SK-N-SH (cell line): ENCODE data around the gene CACNA2D3. TPM values are rescaled to one million over a fixed set of nuclear protein-coding genes. Genes with fewer than 3 reads are reported as not detected.

Experiments used
- CTCF ChIA-PET: fragments of 300-600, 350-600 bp; formaldehyde crosslinking; extraction: SDS; loops from one replicate; lab custom pipeline; 2021; lab: Yijun Ruan, JAX
- POLR2A ChIA-PET: fragments of 350-600 bp; sonication (Branson Sonifier 250); formaldehyde crosslinking; extraction: SDS; loops from one replicate; lab custom pipeline; 2020; ENCODE audit warnings: antibody characterized with exemption, inconsistent platforms; lab: Yijun Ruan, JAX
- DNase-seq: peaks from one replicate; pipeline ENCODE4 v3.0.0; 2012
- H2AFZ ChIP-seq: fragments of 200-600 bp; sonication (generic); 2 replicates; pipeline ENCODE4 v1.8.1; 2016; ENCODE audit warnings: antibody characterized with exemption, mild to moderate bottlenecking, low read depth
- H3F3A ChIP-seq: fragments of 200-600 bp; sonication (generic); replicated peaks from 2 replicates; pipeline ENCODE3; 2016; ENCODE audit warnings: antibody characterized with exemption, mild to moderate bottlenecking; ENCODE audit not compliant: insufficient read depth
- H3K27ac ChIP-seq, 2 experiments: fragments of 200-500 bp in 1 of 2; fragments of 200-600 bp in 1 of 2; sonication (Bioruptor generic) in 1 of 2; sonication (generic), shearing (Covaris generic) in 1 of 2; 2 replicates each; pipeline versions ENCODE4 v1.5.1 to v1.6.1; 2014 to 2016; ENCODE audit warnings: low read depth in 2 of 2, inconsistent platforms in 1 of 2, low read length in 1 of 2, mild to moderate bottlenecking in 1 of 2, mixed read lengths in 1 of 2
- H3K27me3 ChIP-seq: fragments of 200-600 bp; sonication (generic), shearing (Covaris generic); 2 replicates; pipeline ENCODE4 v1.6.1; 2016; ENCODE audit warnings: mixed run types; ENCODE audit not compliant: insufficient read depth
- H3K36me3 ChIP-seq, 2 experiments: fragments of 200-500 bp in 1 of 2; fragments of 200-600 bp in 1 of 2; sonication (Bioruptor generic) in 1 of 2; sonication (generic) in 1 of 2; replicated peaks in 1 of 2; 2 replicates each; pipeline versions ENCODE3 to v1.5.1; 2014 to 2016; ENCODE audit warnings: low read length in 1 of 2, mild to moderate bottlenecking in 1 of 2; ENCODE audit not compliant: insufficient read depth in 2 of 2, control insufficient read depth in 1 of 2
- H3K4me1 ChIP-seq, 2 experiments: fragments of 200-500 bp in 1 of 2; fragments of 200-600 bp in 1 of 2; sonication (Bioruptor generic) in 1 of 2; sonication (generic), shearing (Covaris generic) in 1 of 2; 2 replicates each; pipeline versions ENCODE4 v1.5.1 to v1.6.1; 2014 to 2016; ENCODE audit warnings: low read depth in 1 of 2, low read length in 1 of 2, mixed run types in 1 of 2; ENCODE audit not compliant: insufficient read depth in 2 of 2, control insufficient read depth in 1 of 2
- H3K4me2 ChIP-seq: fragments of 200-600 bp; sonication (generic), shearing (Covaris generic); 2 replicates; pipeline ENCODE4 v1.6.1; 2017; ENCODE audit warnings: mixed run types
- H3K4me3 ChIP-seq, 2 experiments: fragments of 200-500 bp in 1 of 2; fragments of 200-600 bp in 1 of 2; sonication (Bioruptor generic) in 1 of 2; sonication (generic), shearing (Covaris generic) in 1 of 2; 2 replicates each; pipeline versions ENCODE4 v1.5.1 to v1.8.1; 2014 to 2016; ENCODE audit warnings: low read depth in 2 of 2, inconsistent platforms in 1 of 2, low read length in 1 of 2, mild to moderate bottlenecking in 1 of 2, mixed read lengths in 1 of 2, moderate library complexity in 1 of 2
- H3K79me2 ChIP-seq: fragments of 200-600 bp; sonication (generic); 2 replicates; pipeline ENCODE4 v1.8.1; 2017; ENCODE audit warnings: mild to moderate bottlenecking; ENCODE audit not compliant: insufficient read depth
- H3K9ac ChIP-seq: fragments of 200-600 bp; sonication (generic); 2 replicates; pipeline ENCODE4 v1.6.1; 2017; ENCODE audit warnings: mixed run types
- H3K9me2 ChIP-seq: fragments of 200-600 bp; sonication (generic); 2 replicates; pipeline ENCODE4 v1.6.1; 2017; ENCODE audit warnings: mixed run types
- H3K9me3 ChIP-seq: fragments of 200-600 bp; sonication (generic); 2 replicates; pipeline ENCODE4 v1.6.1; 2017; ENCODE audit warnings: mixed run types, mild to moderate bottlenecking, moderate library complexity
- H4K20me1 ChIP-seq: fragments of 200-600 bp; sonication (generic); 2 replicates; pipeline ENCODE4 v1.6.1; 2017; ENCODE audit warnings: mild to moderate bottlenecking, mixed run types; ENCODE audit not compliant: insufficient read depth
- CHD2 ChIP-seq: fragments of 150-350 bp; IDR thresholded peaks from 2 replicates; pipeline ENCODE4 v1.6.1; 2018; ENCODE audit warnings: low read length; ENCODE audit not compliant: partially characterized antibody
- EZH2phosphoT487 ChIP-seq: fragments of 200-600 bp; sonication (generic); IDR thresholded peaks from 2 replicates; pipeline ENCODE4 v1.6.1; 2017; ENCODE audit warnings: low read depth, mixed run types, mild to moderate bottlenecking, antibody characterized with exemption, moderate library complexity, borderline replicate concordance
- FOXJ3 ChIP-seq: sonication (generic); formaldehyde crosslinking; IDR thresholded peaks from 2 replicates; pipeline ENCODE4 v1.5.1; 2020; ENCODE audit warnings: mild to moderate bottlenecking, missing genetic modification reagents
- FOXM1 ChIP-seq: IDR thresholded peaks from 2 replicates; pipeline ENCODE4 v1.4.0; 2012; ENCODE audit warnings: low read depth, mild to moderate bottlenecking
- GABPA ChIP-seq: IDR thresholded peaks from 2 replicates; pipeline ENCODE4 v1.4.0; 2012; ENCODE audit warnings: low read depth, mild to moderate bottlenecking
- IRF3 ChIP-seq: fragments of 150-350 bp; IDR thresholded peaks from 2 replicates; pipeline ENCODE4 v1.6.1; 2016; ENCODE audit warnings: mild to moderate bottlenecking, low read depth, low read length
- MAX ChIP-seq: IDR thresholded peaks from 2 replicates; pipeline ENCODE4 v1.4.0; 2012; ENCODE audit warnings: low read depth
- NRF1 ChIP-seq: IDR thresholded peaks from 2 replicates; pipeline ENCODE4 v1.6.1; 2012; ENCODE audit warnings: low read depth, mild to moderate bottlenecking, low read length
- PBX3 ChIP-seq: IDR thresholded peaks from 2 replicates; pipeline ENCODE4; 2012
- POLR2AphosphoS5 ChIP-seq: IDR thresholded peaks from 2 replicates; pipeline ENCODE4 v1.6.1; 2012; ENCODE audit warnings: low read depth, low read length
- REST ChIP-seq: IDR thresholded peaks from 2 replicates; pipeline ENCODE4 v1.6.1; 2012; ENCODE audit warnings: mild to moderate bottlenecking, low read depth, low read length, moderate library complexity
- SIN3A ChIP-seq: IDR thresholded peaks from 2 replicates; pipeline ENCODE4 v1.6.1; 2012; ENCODE audit warnings: low read depth, mild to moderate bottlenecking, low read length, moderate library complexity, borderline replicate concordance
- SMC3 ChIP-seq: IDR thresholded peaks from 2 replicates; pipeline ENCODE4 v1.6.1; 2012; ENCODE audit warnings: low read depth, low read length, improper control_type of control experiment
- TEAD4 ChIP-seq: IDR thresholded peaks from 2 replicates; pipeline ENCODE4 v1.4.0; 2012; ENCODE audit warnings: mild to moderate bottlenecking, borderline replicate concordance; ENCODE audit not compliant: insufficient read depth
- YY1 ChIP-seq: IDR thresholded peaks from 2 replicates; pipeline ENCODE4 v1.4.0; 2012; ENCODE audit warnings: low read depth, mild to moderate bottlenecking
- WGBS: methylation state at CpG from one replicate; pipeline ENCODE4 v1.1.6; 2017; ENCODE audit warnings: low lambda C conversion rate; 5-methylcytosine and 5-hydroxymethylcytosine counted together
- polyA plus RNA-seq, 3 experiments: library from polyadenylated mRNA; depleted of rRNA; stranded (reverse); fragments of >200 nt; gene quantifications; 2 replicates each; pipeline ENCODE4 v1.2.3, GENCODE V29; 2012
- TF ChIP-seq, protein P1 (sequence below): fragments of 200-600 bp; sonication (generic); IDR thresholded peaks from 2 replicates; pipeline ENCODE4 v1.6.1; 2017; ENCODE audit warnings: antibody characterized with exemption, mild to moderate bottlenecking, moderate library complexity
- TF ChIP-seq, protein P2 (sequence below): IDR thresholded peaks from 2 replicates; pipeline ENCODE4 v1.4.0; 2012; ENCODE audit warnings: low read depth, borderline replicate concordance

CACNA2D3 gene
- polyA plus RNA-seq, 1 of the 3 experiments (the other 2 are of a cell fraction): 0.15 TPM

- H3K4me1 ChIP-seq: peaks cover 0 to 5% of the 10 kb centered on the region in 2 experiments; a peak in 1 of 4 replicates
- no peak overlapping the region for H2AFZ ChIP-seq
- H3K9ac ChIP-seq: no peak overlapping the region
- no peaks in the 10 kb centered on the region for H3K79me2 ChIP-seq
- no peaks in the 10 kb centered on the region for H3K36me3 ChIP-seq
- H3F3A ChIP-seq: no peaks in the 10 kb centered on the region
- H3K4me2 ChIP-seq: no peak overlapping the region
- H3K9me3 ChIP-seq: no peaks in the 10 kb centered on the region
- CTCF ChIA-PET: no interaction called here
- H3K27ac ChIP-seq: no peak overlapping the region
- H3K27me3 ChIP-seq: no peaks in the 10 kb centered on the region
- no peaks in the 10 kb centered on the region for H4K20me1 ChIP-seq
- 14% methylated on average over 4 of the region's 4 CpGs for WGBS
- POLR2A ChIA-PET: no interaction called here
- H3K9me2 ChIP-seq: no peaks in the 10 kb centered on the region
- TF ChIP-seq NRF1: no peak
- DNase-seq: no peak
- no peak overlapping the region for H3K4me3 ChIP-seq
These were observed 393.3 kb downstream of the CACNA2D3 start for GRCh38 chr3:54515441-54516213.

GRCh38 chr3:54517424-54517823 is 395.1 kb downstream of the CACNA2D3 start:
- H2AFZ ChIP-seq: no peak overlapping the region
- H3K79me2 ChIP-seq: no peaks in the 10 kb centered on the region
- H3K4me2 ChIP-seq: no peak overlapping the region
- H3K9me3 ChIP-seq: no peaks in the 10 kb centered on the region
- H3K9ac ChIP-seq: no peak overlapping the region
- H3K4me1 ChIP-seq: peaks cover 0 to 5% of the 10 kb centered on the region in 2 experiments; a peak in 1 of 4 replicates
- H3F3A ChIP-seq: no peaks in the 10 kb centered on the region
- ChIA-PET CTCF (interaction anchor here (0.8 to 1.1 kb wide), 2 partner anchors 83 to 371 kb away, joined by 3 read pairs; no protein-coding TSS in a partner anchor), POLR2A (no interaction called here)
- no peak overlapping the region for H3K4me3 ChIP-seq
- H4K20me1 ChIP-seq: no peaks in the 10 kb centered on the region
- DNase-seq: no peak
- H3K27ac ChIP-seq: no peak overlapping the region
- no peaks in the 10 kb centered on the region for H3K27me3 ChIP-seq
- no peaks in the 10 kb centered on the region for H3K36me3 ChIP-seq
- no peaks in the 10 kb centered on the region for H3K9me2 ChIP-seq
- 24% methylated on average over 7 of the region's 8 CpGs for WGBS
- no peak for TF ChIP-seq PBX3
- no peak for TF ChIP-seq GABPA
- TF ChIP-seq, protein P1, sequence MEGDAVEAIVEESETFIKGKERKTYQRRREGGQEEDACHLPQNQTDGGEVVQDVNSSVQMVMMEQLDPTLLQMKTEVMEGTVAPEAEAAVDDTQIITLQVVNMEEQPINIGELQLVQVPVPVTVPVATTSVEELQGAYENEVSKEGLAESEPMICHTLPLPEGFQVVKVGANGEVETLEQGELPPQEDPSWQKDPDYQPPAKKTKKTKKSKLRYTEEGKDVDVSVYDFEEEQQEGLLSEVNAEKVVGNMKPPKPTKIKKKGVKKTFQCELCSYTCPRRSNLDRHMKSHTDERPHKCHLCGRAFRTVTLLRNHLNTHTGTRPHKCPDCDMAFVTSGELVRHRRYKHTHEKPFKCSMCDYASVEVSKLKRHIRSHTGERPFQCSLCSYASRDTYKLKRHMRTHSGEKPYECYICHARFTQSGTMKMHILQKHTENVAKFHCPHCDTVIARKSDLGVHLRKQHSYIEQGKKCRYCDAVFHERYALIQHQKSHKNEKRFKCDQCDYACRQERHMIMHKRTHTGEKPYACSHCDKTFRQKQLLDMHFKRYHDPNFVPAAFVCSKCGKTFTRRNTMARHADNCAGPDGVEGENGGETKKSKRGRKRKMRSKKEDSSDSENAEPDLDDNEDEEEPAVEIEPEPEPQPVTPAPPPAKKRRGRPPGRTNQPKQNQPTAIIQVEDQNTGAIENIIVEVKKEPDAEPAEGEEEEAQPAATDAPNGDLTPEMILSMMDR: no peak
- no peak for TF ChIP-seq NRF1
- no peak for TF ChIP-seq CHD2
- no peak for TF ChIP-seq IRF3
- TF ChIP-seq MAX: no peak
- TF ChIP-seq, protein P2, sequence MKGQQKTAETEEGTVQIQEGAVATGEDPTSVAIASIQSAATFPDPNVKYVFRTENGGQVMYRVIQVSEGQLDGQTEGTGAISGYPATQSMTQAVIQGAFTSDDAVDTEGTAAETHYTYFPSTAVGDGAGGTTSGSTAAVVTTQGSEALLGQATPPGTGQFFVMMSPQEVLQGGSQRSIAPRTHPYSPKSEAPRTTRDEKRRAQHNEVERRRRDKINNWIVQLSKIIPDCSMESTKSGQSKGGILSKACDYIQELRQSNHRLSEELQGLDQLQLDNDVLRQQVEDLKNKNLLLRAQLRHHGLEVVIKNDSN: no peak
- no peak for TF ChIP-seq SMC3
- TF ChIP-seq FOXJ3: no peak
- no peak for TF ChIP-seq YY1
- TF ChIP-seq REST: no peak
- TF ChIP-seq EZH2phosphoT487: no peak
- no peak for TF ChIP-seq TEAD4
- TF ChIP-seq FOXM1: no peak
- no peak for TF ChIP-seq SIN3A
- TF ChIP-seq POLR2AphosphoS5: no peak
